NCI-H2107 (cell line): ENCODE results near the gene BTBD18.

ENCODE experiments used
- DNase-seq: peaks from one replicate; lab custom pipeline; 2025; lab: John Stamatoyannopoulos, UW

The BTBD18 gene

DNA sequence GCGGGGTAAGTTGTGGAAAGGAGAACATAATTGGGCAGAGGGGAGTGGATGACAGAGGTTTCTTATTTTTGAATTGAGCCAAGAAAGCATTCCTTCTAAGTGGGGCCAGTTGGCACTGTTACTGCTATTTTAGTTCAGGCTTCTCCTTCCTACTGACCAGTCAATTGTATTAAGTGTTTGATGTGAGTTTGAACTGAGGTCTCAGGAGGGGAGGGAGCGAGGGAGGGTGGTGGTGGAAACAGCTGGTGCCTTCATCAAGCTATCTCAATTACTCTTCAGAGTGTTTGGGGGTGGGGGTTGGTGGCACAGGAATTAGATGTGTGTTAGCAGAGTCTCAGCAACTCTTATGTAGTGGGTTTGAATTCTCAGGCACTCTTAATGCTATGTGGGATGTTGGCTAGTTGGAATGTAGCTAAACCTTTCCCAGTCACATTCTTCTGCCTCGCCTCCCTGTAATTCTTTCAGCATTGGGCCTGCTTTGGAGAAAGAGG lies 24.5 kb upstream of the BTBD18 start:
- no peak for DNase-seq

DNA sequence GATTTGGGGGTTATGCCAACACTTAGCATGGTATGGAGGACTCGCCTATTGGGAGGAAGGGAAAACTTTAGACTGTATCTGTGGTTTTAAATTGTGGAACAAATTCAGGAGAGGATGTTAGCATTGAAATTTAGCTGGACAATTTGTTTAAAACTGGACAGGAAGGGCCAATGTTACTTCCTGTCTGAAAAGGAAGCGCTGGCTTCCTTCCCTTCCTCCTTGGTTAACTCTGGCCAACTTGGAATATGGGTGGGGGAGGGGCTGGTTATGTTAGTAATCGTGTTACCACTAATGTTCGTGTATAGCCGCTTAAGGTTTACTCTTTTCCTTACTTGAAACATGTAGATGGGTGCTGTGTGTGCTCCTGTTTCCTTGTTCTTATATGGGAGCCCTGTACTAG lies 23.9 kb upstream of the BTBD18 start:
- no peak for DNase-seq

DNA sequence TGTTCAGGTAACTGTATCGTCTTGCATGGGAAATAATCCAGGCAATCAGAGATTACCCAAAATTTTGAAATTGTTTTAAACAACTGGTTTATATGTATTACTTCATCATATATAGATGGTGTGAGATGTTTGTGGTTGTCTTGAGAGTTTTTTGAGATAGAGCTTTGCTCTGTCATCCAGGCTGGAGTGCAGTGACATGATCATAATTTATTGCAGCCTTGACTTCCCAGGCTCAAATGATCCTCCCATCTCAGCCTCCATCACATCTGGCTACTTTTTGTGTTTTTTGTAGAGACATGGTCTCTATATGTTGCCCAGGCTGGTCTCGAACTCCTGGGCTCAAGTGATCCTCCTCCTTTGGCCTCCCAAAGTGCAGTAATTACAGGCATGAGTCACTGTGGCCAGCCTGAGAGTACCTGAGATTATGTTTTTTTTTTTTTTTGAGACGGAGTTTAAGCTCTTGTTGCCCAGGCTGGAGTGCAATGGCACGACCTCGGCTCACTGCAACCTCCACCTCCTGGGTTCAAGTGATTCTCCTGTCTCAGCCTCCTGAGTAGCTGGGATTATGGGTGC lies 21.5 kb upstream of the BTBD18 start:
- no peak for DNase-seq

DNA sequence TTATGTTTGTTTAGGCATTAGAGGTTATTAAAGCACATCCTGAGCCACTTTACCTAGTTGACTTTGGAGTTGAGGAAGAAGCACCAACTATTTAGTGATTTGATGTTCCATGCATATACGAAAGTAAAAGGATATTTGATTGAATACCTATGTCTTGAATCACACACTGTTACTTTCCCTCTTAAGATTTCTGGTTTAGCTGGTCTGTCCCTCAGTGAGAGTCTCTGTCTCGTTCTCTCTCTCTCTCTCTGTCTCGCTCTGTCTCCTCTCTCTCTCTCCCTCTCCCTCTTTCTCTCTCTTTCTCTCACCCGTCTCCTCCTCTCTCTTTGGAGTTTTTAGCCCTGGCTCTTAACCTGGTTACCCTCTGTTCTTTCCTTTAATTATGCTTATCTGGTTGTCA lies 20.9 kb upstream of the BTBD18 start:
- DNase-seq = no peak

DNA sequence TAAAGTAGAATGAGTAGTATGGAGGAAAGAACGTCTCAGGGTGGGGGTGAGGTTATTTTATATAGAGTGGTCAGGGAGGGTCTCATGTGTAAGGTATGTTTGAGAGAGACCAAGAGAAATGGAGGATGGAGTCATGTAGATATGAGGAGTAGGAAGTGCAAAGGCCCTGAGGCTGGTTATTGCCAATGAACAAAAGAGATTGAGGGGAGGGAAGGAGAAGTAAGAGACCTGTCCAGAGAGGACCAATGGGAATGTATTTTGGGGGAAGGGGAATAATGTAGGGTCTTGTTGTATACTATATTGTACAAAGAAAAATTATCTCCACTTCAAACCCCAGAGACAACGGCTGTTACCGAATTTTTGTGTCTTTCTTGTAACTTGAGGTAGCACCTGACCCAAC lies 19.7 kb upstream of the BTBD18 start:
- DNase-seq = no peak

DNA sequence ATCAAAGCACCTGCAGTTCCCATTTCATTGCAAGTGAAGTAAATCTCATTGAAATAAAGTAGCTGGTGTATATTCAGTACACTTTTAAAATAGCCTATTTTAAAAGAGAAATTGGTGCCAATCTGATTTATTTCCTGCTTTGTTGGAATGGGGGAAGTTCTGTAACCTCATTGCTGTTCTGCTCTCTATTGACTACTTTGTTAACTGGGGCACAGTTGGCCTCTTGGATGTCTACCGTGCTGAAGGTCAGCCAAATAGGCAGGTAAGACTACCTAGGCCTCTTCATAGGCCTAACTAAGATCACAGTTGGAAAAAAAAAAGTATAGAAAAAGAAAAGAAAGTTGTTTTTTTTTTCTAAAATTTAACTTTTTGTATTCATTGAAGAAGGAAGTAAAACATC lies 19.2 kb upstream of the BTBD18 start:
- no peak for DNase-seq

DNA sequence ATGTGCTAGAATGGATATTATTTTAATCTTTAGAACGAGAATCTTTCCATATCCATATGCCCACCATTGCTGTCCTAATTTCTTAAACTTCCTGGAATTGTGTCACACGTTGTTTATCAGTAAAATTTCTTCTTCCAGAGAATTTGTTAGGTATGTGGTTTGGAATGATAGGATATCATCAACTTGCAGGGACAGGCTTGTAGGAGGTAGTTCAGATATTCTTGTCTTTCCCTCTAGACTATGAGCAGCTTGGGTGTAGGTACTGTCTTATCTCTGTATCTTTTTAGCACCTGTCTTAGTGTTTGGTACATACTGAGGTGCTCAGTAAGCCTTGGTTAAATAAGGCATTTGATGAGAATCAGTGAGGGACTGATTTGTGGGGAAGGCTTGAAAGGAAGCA lies 13.4 kb upstream of the BTBD18 start:
- DNase-seq = no peak

DNA sequence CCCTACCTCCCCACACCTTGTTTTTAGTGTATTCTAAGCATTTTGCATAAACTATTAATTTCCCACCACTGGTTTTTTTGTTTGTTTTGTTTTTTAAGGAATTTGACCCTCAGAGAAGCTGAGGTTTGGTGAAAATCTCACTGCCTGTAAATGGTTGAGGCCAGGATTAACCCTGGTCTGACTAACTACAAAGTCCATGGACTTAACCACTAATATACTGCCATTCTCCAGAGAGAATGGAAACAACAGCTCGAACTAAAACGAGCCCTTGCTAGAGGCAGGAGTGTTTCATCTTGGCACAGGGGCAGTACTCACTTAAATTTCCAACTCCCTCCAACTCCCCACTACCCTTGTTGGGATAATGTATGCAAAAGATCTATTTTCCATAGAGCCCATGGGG lies 12.9 kb upstream of the BTBD18 start:
- DNase-seq = no peak

DNA sequence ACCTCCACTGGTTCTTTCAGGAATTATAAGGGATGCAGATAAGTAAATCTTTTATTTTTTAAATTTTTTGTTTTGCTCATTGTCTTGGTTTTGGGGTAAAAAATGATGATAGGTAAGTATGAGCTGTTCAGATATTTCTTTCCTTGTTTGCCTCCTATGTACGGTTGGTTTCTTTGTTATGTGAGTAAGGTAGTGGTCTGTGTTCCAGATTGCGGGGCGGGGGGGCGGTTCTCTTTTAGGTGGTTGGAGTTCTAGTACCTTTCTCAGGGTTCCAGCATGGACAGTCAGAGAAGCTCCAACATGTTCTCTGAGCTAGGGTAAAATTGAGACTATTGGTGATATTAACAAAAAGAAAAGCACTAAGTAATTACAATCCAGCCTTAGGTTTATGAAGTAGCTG lies 12.4 kb upstream of the BTBD18 start:
- no peak for DNase-seq

DNA sequence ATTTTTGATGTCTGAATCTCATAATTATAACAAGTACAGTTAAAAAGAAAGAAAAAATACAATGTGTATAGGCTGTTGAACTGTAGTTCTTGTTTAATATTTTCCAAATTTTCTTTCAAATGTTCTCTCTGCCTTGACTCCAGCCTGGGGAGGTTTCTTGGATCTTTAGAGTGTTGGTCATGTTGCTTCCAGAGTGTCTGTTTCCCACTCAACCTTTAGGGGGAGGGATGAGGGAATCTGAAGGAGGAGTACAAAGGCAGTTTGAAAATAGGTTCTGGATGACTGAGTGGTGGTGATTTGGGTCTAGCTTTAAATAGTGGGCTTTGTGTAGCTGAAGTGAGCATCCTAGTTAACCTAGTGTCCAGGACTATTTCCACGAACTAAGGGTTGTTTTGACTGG lies 11.9 kb upstream of the BTBD18 start:
- no peak for DNase-seq

DNA sequence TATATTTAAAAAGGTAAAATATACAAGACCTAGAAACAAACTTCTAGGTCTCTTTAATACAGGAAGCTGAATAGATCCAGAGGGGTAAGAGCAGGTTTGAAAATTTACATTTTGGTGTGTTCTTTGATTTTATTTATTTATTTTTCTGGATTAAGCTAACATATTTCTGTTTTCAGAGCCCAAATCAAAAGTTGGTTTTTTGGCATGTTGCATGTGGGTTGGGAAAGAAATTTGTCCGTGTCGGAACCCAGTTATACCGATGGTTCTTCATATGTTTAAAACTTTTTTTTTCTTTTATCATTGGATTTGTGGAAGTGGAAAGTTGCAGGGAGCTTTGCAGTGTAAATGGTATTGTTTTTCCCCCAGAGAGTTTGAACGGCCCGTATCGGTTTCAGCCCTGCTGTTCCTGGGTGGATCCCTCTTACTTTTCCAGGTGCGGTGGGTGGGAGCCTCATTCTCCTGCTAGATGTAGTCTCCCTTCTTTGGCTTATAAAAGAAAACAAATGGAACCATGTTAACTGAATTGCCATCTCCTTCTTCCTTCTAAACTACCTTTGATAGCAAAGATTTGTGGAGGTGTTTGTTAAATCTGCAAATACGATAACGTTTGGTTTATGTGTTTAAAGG lies 10.7 kb upstream of the BTBD18 start:
- no peak for DNase-seq

DNA sequence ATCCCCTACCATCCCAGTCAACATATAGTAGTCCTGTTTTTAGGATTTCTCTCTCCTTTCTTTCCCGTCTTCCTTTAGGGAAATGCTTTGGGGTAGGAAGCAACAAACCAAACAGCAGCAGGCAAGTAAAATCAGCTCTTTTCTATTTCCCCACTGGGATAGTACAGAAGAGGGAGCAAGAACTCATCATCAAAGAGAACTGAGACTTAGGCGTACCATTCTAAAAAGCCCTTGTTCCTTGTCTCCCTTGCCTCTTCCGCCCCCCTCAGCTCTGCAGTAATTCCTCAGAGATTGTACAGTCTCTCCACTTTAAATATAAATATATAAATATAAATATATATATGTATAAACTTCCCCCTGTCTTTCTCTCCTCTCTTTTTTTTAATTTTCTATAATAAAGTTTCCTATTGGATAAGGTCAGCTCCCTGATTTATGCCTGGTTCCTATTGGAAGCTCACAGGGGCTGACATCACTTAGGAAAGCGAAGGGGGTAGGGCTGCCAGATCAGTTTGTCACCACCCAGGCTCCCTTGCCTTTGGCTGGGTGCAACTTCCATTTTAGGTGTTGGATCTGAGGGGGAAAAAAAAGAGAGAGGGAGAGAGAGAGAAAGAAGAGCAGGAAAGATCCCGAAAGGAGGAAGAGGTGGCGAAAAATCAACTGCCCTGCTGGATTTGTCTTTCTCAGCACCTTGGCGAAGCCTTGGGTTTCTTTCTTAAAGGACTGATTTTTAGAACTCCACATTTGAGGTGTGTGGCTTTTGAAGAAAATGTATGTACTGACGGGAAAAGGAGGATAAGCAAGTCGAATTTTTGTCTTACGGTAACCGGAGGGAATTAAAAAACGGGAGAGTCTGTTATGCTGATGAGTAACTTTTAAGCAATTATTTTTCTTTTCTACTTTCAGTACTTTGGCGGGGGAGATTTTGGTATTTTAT lies 9.9 kb upstream of the BTBD18 start, which contains the start of gene CTNND1:
TSS of gene CTNND1 (plus strand) at position 502 of the 934 bp plus-strand sequence. CDS start 29,677 bp downstream, outside the sequence.
- peak; percentile 88 for DNase-seq

DNA sequence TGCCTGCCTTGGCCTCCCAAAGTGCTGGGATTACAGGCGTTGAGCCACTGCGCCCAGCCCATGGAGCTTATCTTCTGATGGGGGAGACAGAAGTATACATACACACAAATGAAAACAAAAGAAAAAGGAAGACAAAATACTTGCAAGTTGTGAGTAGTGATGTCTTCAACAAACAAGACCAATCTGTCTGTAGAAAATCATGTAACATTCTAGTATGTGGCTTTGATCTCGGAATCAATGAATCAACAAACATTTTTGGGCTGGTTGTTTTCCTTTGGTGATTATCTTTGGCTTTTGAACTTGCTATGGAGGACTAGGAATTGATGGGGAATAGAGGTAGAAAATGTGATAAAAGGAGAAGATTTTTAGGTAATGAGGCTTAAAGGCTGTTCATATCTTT lies 6.6 kb upstream of the BTBD18 start:
- no peak for DNase-seq

DNA sequence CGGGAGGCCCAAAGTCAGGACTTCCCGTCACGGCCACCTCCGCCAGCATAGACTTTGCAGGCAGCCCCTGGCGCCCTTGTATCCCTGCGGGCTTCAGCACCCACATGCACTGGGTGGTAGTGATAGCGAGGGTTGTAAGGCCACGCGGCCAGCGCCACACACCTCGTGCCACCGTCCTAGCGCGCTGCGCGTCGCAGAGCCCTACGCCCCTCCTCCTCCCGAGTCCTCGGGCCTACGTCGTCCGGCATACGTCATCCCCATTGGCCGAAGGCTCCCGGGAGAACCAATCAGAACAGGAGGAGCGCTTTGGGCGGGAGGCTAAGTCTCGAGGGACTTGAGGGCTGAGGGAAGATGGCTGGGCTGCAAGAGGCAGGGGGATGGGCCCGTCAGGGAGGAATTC lies 1.3 kb upstream of the BTBD18 start:
- DNase-seq = no peak

DNA sequence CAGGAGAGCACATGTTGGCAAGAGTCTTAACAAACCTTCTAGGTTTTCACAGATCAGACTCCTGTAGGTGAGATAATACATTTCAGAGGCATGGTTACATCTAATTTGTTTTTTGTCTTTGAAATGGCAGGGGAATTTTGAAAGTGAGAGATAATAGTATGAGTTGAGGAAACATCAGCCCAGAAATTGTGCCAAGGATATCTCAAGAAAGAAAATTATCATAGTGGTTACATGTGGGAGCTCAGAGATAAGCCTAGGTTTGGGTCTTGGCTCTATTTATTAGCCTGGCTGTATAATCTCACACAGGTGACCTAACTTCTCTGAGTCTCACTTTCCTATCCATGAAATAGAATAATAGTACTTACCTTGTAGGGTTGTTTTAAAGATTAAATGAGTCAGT lies 443 bp downstream of the BTBD18 start:
- DNase-seq = no peak

DNA sequence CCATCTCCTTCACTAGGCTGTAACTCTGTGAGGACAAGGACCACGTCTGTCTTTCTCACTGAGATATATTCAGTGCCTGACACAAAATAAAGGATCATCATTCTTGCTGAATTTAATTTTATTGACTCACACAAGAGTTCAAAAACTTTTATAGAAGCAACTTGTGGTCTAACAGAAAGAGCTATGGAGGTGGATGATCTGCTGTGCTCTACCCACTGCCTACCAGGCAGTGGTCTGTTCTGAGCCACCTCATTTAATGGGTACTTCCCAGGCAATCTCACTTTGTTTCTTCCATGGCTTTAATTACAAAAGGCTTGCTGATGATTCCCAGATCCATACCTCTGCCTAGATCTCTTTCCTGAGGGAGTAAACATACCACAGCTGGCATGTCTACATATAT lies 4.7 kb downstream of the BTBD18 start:
- DNase-seq = no peak

DNA sequence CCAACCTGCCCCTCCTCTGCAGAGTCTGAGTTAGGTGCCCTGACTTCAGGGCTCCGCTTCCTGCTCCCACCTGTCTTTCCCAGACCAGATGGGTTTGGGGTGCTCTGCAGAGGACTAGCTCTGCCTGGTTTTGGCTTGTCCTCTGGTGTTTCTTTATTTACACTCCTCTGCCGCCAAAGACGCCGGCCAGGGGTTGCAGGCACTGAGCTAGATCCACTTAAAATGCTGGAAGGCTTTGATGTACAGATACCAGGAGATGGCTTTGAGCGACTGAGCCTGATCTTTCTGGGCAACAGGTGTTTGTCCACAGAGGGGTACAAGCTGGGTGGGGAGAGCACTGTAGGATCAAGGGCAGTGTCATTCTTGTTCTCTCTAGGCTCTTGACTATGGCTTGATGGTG lies 6.4 kb downstream of the BTBD18 start:
- DNase-seq = no peak

DNA sequence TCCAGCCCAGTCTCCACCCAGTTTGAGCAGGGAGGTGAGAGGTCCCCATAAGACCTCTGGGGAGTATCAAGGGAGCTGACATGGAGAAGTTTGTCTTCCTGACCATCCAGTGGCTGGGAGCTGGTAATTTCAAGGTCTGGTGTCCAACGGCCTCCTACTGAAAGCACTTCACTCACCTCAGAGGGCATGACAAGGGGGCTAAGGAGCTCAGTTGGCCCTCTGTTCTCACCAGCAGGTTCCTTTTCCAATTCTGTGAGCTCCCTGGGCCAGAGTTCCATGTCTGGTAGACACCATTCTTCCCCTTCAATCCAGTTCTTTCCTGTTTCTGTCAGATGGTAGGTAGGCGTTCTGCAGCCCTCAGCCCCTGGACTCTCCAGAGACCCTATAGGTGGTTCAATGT lies 7.3 kb downstream of the BTBD18 start:
- no peak for DNase-seq

DNA sequence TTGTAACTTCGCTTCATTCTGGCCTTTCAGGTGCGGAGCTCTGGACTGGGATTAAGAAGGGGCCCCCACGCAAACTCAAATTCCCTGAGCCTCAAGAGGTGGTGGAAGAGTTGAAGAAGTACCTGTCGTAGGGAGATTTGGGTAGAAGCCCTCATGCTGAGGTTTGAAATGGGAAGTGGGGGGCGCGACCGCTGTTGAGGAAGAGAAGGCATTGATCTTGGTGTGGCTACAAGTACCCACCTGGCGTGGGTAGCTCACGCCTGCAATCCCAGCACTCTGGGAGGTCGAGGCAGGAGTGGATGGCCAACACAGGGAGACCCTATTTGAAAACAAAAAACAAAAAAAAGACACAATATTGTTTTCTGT lies 9.5 kb downstream of the BTBD18 start:
- DNase-seq = no peak

DNA sequence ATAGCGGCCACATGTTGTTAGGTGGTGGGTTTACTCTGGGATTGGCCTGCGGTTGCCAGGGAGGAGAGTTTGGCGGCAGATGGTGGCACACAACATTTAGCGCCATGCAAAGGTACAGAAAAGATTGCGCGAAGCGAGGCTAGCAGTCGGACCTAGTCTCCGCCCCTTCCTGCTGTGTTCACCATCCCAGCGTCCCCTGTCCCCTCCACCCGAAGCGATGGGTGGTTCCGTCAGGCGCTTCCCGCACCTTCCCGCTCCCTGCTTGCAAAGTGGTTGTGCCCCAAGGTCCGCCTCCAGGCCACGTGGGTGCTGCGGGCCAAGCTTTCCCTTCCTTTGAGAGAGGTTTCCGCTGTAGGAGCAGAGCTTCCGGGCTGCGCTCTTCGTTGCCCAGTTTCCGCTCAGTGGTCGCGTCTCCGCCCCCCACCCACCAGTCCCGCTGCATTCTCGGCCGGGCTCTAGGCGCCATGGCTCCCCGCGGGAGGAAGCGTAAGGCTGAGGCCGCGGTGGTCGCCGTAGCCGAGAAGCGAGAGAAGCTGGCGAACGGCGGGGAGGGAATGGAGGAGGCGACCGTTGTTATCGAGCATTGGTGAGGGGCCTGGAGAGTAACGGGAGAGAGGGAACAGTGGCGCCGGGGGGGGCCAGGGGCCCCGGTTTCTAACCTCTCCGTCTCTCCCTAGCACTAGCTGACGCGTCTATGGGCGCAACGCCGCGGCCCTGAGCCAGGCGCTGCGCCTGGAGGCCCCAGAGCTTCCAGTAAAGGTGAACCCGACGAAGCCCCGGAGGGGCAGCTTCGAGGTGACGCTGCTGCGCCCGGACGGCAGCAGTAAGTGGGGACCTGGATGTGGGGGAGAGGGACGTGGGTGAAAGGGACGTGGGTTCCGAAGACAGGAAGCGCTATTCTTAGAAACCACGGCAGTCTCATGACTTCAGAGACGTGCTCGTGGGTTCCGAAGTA lies 10.2 kb downstream of the BTBD18 start, which contains the start of gene SELENOH:
TSS of gene SELENOH (plus strand) at position 360 of the 955 bp plus-strand sequence. CDS start at position 465, 105 bp downstream.
- DNase-seq = peak; percentile 94

DNA sequence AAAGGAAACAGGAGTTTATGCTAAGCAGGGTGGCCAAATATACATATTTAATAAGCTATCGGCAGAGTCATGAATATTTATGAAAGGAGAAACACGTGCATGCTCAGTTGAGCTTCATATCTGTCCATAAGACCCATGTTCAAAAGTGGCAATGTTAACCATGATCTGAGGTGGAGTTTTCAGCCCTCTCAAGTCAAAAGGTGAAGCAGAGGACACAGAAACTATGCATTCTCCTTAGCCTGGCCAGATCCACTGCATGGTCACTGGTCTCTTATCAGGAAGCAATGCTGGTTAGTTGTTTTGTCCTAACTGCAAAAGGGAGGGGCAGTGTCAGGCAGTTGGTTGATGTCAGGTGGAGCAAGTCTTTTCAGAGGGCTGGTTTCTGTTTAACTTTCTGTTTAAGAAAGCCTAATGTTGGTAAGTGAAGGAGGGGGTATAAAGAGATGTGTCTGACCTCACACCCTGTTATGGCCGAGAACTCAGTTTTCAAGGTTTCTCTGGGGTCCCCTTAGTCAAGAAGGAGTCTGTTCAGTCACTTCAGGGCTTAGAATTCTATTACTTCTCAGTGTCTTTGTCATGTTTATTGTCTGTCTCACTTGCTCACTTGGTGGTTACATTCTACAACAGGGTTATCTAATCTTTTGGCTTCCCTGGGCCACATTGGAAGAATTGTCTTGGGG lies 15.9 kb downstream of the BTBD18 start:
- DNase-seq = no peak
